H1 (cell line): ENCODE measurements around the gene PPRC1. TPM values are rescaled to one million over a fixed set of nuclear protein-coding genes. Genes with fewer than 3 reads are reported as not detected.

ENCODE experiments used
- CTCF ChIA-PET: fragments of 300-600 bp; sonication (Branson Sonifier 250); formaldehyde crosslinking; loops from one replicate; lab custom pipeline; 2021; ENCODE audit not compliant: partially characterized antibody; lab: Charles Lee
- POLR2A ChIA-PET: fragments of 300-600 bp; sonication (Branson Sonifier 250); formaldehyde crosslinking; loops from one replicate; lab custom pipeline; 2021; ENCODE audit warnings: inconsistent platforms; ENCODE audit not compliant: partially characterized antibody; lab: Charles Lee
- DNase-seq, 2 experiments: peaks; one replicate each; pipeline versions ENCODE4 v3.0.0 to v3.0.0-alpha.2; 2010 to 2022; ENCODE audit warnings: low spot score in 2 of 2, low read depth in 1 of 2, mixed read lengths in 1 of 2
- FAIRE-seq: peaks from 2 replicates; lab custom pipeline; 2011; peaks lifted over from hg19 to GRCh38; lab: Jason Lieb, UNC
- H2AFZ ChIP-seq: 2 replicates; pipeline ENCODE4 v1.8.1; 2012; ENCODE audit warnings: low read length, inconsistent platforms
- H2AK5ac ChIP-seq: 2 replicates; pipeline ENCODE4 v1.6.1; 2013; ENCODE audit warnings: low read depth, low read length
- H2BK120ac ChIP-seq: replicated peaks from 2 replicates; pipeline ENCODE3; 2013; ENCODE audit warnings: low read depth, low read length, inconsistent platforms
- H2BK12ac ChIP-seq: 2 replicates; pipeline ENCODE4 v1.6.1; 2013; ENCODE audit warnings: low read depth, low read length
- H2BK15ac ChIP-seq: 2 replicates; pipeline ENCODE4 v1.6.1; 2013; ENCODE audit warnings: low read length
- H2BK20ac ChIP-seq: 2 replicates; pipeline ENCODE4 v1.6.1; 2013; ENCODE audit warnings: low read length
- H2BK5ac ChIP-seq: 2 replicates; pipeline ENCODE4 v1.6.1; 2013; ENCODE audit warnings: low read depth, low read length
- H3K14ac ChIP-seq: 2 replicates; pipeline ENCODE4 v1.6.1; 2013; ENCODE audit warnings: inconsistent platforms; ENCODE audit not compliant: insufficient read length
- H3K18ac ChIP-seq: 2 replicates; pipeline ENCODE4 v1.6.1; 2013; ENCODE audit warnings: low read length; ENCODE audit errors: extremely low read depth
- H3K23ac ChIP-seq: 2 replicates; pipeline ENCODE4 v1.6.1; 2013; ENCODE audit warnings: inconsistent platforms; ENCODE audit not compliant: insufficient read length
- H3K23me2 ChIP-seq: 2 replicates; pipeline ENCODE4 v1.6.1; 2013; ENCODE audit warnings: low read depth, low read length
- H3K27ac ChIP-seq: 2 replicates; pipeline ENCODE4 v1.6.1; 2011; ENCODE audit warnings: low read depth, low read length, inconsistent platforms
- H3K27me3 ChIP-seq, 4 experiments: replicated peaks in 1 of 4; 1 replicate in 1 of 4; 2 replicates in 3 of 4; pipeline versions ENCODE4 v1.6.1 to v1.8.1; 2011 to 2013; ENCODE audit warnings: low read length in 3 of 4, mild to moderate bottlenecking in 3 of 4, inconsistent platforms in 2 of 4, mixed read lengths in 2 of 4, moderate library complexity in 1 of 4; ENCODE audit not compliant: control insufficient read depth in 3 of 4, insufficient read depth in 3 of 4; ENCODE audit errors: extremely low read depth in 1 of 4
- H3K36me3 ChIP-seq, 4 experiments: 2 replicates each; pipeline versions ENCODE4 v1.6.1 to v1.8.1; 2011 to 2013; ENCODE audit warnings: mild to moderate bottlenecking in 4 of 4, low read length in 3 of 4, moderate library complexity in 2 of 4, control low read depth in 1 of 4, inconsistent platforms in 1 of 4; ENCODE audit not compliant: insufficient read depth in 4 of 4, control insufficient read depth in 2 of 4
- H3K4ac ChIP-seq: replicated peaks from 2 replicates; pipeline ENCODE3; 2013; ENCODE audit warnings: low read length, low read depth, mixed read lengths, inconsistent platforms; ENCODE audit not compliant: insufficient read length
- H3K4me1 ChIP-seq, 4 experiments: replicated peaks in 1 of 4; 1 replicate in 1 of 4; 2 replicates in 3 of 4; pipeline versions ENCODE4 v1.6.1 to v1.8.1; 2011 to 2013; ENCODE audit warnings: low read length in 3 of 4, inconsistent platforms in 2 of 4, mixed read lengths in 1 of 4; ENCODE audit not compliant: insufficient read depth in 4 of 4, control insufficient read depth in 3 of 4
- H3K4me2 ChIP-seq, 2 experiments: 2 replicates each; pipeline versions ENCODE4 v1.6.1 to v1.8.1; 2011 to 2013; ENCODE audit warnings: low read depth in 2 of 2, low read length in 2 of 2, control low read depth in 1 of 2, inconsistent platforms in 1 of 2, mild to moderate bottlenecking in 1 of 2; ENCODE audit not compliant: insufficient read depth in 1 of 2
- H3K4me3 ChIP-seq, 4 experiments: fragments of 200-600, 300-600 bp in 1 of 4; sonication (generic), shearing (Covaris generic), sonication (Bioruptor Twin) in 1 of 4; 2 replicates each; pipeline versions ENCODE4 v1.5.1 to v1.8.1; 2011 to 2016; ENCODE audit warnings: low read length in 4 of 4, low read depth in 3 of 4, control low read depth in 2 of 4, inconsistent platforms in 2 of 4, mild to moderate bottlenecking in 2 of 4, mixed read lengths in 1 of 4, moderate library complexity in 1 of 4; ENCODE audit not compliant: insufficient read depth in 2 of 4; ENCODE audit errors: extremely low read depth in 1 of 4
- H3K56ac ChIP-seq: replicated peaks from 2 replicates; pipeline ENCODE3; 2013; ENCODE audit warnings: low read depth, mild to moderate bottlenecking, mixed read lengths, low read length, inconsistent platforms; ENCODE audit not compliant: insufficient read length
- H3K79me1 ChIP-seq: 2 replicates; pipeline ENCODE4 v1.6.1; 2013; ENCODE audit warnings: low read depth, low read length, control low read depth
- H3K79me2 ChIP-seq, 2 experiments: 2 replicates each; pipeline versions ENCODE4 v1.6.1 to v1.8.1; 2012 to 2013; ENCODE audit warnings: low read length in 2 of 2, mild to moderate bottlenecking in 2 of 2, inconsistent platforms in 1 of 2; ENCODE audit not compliant: insufficient read depth in 2 of 2, control insufficient read depth in 1 of 2
- H3K9ac ChIP-seq, 4 experiments: replicated peaks in 1 of 4; 1 replicate in 1 of 4; 2 replicates in 3 of 4; pipeline versions ENCODE4 v1.6.1 to v1.8.1; 2011 to 2013; ENCODE audit warnings: low read depth in 3 of 4, low read length in 3 of 4, control low read depth in 2 of 4, mild to moderate bottlenecking in 2 of 4, moderate library complexity in 2 of 4, inconsistent platforms in 1 of 4; ENCODE audit errors: extremely low read depth in 1 of 4
- H3K9me3 ChIP-seq, 2 experiments: 2 replicates each; pipeline versions ENCODE4 v1.6.1 to v1.8.1; 2012 to 2013; ENCODE audit warnings: mild to moderate bottlenecking in 2 of 2, moderate library complexity in 2 of 2, control low read depth in 1 of 2, inconsistent platforms in 1 of 2, low read depth in 1 of 2, low read length in 1 of 2, mixed read lengths in 1 of 2; ENCODE audit not compliant: insufficient read depth in 2 of 2
- H4K20me1 ChIP-seq, 2 experiments: replicated peaks in 1 of 2; 2 replicates each; pipeline versions ENCODE3 to v1.8.1; 2011 to 2013; ENCODE audit warnings: inconsistent platforms in 2 of 2, low read length in 2 of 2, mild to moderate bottlenecking in 1 of 2; ENCODE audit not compliant: insufficient read depth in 2 of 2, control insufficient read depth in 1 of 2
- H4K5ac ChIP-seq: 2 replicates; pipeline ENCODE4 v1.6.1; 2013; ENCODE audit warnings: low read length, low read depth, mixed read lengths, inconsistent platforms; ENCODE audit not compliant: insufficient read length
- H4K8ac ChIP-seq: 2 replicates; pipeline ENCODE4 v1.8.0; 2013; ENCODE audit warnings: mild to moderate bottlenecking, moderate library complexity, low read length, inconsistent platforms; ENCODE audit not compliant: insufficient read depth; ENCODE audit errors: extremely low read depth
- H4K91ac ChIP-seq: replicated peaks from 2 replicates; pipeline ENCODE3; 2013; ENCODE audit warnings: low read length, mixed read lengths, inconsistent platforms; ENCODE audit not compliant: insufficient read length
- WGBS, 2 experiments: shearing (Covaris generic) in 1 of 2; methylation state at CpG; one replicate each; pipeline versions ENCODE4 v1.1.6 to v1.1.7; 2013 to 2015; ENCODE audit warnings: low lambda C conversion rate in 2 of 2, mixed read lengths in 2 of 2, inconsistent platforms in 1 of 2, low coverage in 1 of 2, missing lambda C conversion rate in 1 of 2; ENCODE audit not compliant: insufficient replicate concordance in 2 of 2, insufficient coverage in 1 of 2, insufficient read length in 1 of 2; ENCODE audit errors: extremely low coverage in 1 of 2, missing lambda C conversion rate in 1 of 2; 5-methylcytosine and 5-hydroxymethylcytosine counted together
- polyA plus RNA-seq, 7 experiments: library from polyadenylated mRNA; depleted of rRNA in 3 of 7; stranded (reverse) in 5 of 7; unstranded in 2 of 7; fragments of >200 nt in 5 of 7; fragments of 200-250 nt in 2 of 7; gene quantifications; 1 replicate in 5 of 7; 2 replicates in 1 of 7; 4 replicates in 1 of 7; pipeline versions ENCODE4 v1.2.1 to v1.2.3, GENCODE V29; 2011 to 2013; ENCODE audit warnings: missing spikeins in 2 of 7, mixed read lengths in 2 of 7
- total RNA-seq: library from RNA; stranded (reverse); fragmentation: NEBNext Ultra II Directional; extraction: Animal tissue kit (Norgen Biotek cat#: 25700); gene quantifications from 2 replicates; pipeline ENCODE4 v1.2.1, GENCODE V29; 2021

Gene PPRC1
- total and polyA plus RNA-seq, 2 of the 8 experiments (the other 6 are each of a cell fraction or from before 2014, with no cell fraction given) = 46.5 to 88.4 TPM

DNA sequence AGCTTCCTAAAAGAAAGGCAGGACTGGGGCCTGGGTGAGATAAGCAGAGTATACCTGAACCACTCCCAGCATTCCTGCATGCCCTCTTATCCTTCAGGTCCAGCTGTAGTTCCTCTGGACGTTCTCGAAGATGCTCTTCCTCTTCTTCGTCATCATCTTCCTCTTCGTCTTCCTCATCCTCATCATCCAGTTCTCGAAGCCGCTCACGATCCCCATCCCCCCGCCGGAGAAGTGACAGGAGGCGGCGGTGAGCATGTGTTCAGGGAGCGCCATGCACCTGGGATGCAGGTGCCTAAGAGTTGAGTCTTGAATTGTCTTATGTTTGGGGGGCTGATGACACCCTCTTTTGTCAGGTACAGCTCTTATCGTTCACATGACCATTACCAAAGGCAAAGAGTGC lies 15.4 kb downstream of the PPRC1 start:
- POLR2A ChIA-PET = interaction anchor here (0.8 to 20.0 kb wide), 6 partner anchors 4 to 33 kb away, joined by 3 to 408 read pairs (median 110); partner anchors contain the start of gene NOLC1
- Histone ChIP-seq H3K9me3 (no peaks in the 10 kb centered on the region), H3K79me2 (peaks cover 9 to 14% of the 10 kb centered on the region in 2 experiments), H3K4me2 (no peak overlapping the region), H3K9ac (no peak overlapping the region), H3K23me2 (peaks cover 7% of the 10 kb centered on the region), H3K27ac (no peak overlapping the region), H3K14ac (no peak overlapping the region), H2BK15ac (no peak overlapping the region), H4K8ac (no peak overlapping the region; the same call in 1 of the 2 replicates), H2BK5ac (no peak overlapping the region), H3K23ac (no peak overlapping the region), H2AFZ (no peak overlapping the region), H2AK5ac (no peak overlapping the region), H4K91ac (no peak overlapping the region), H3K79me1 (peaks cover 4% of the 10 kb centered on the region), H2BK20ac (no peak overlapping the region), H3K4me1 (peaks cover 0 to 7% (median 4%) of the 10 kb centered on the region in 4 experiments; a peak in 5 of 7 replicates), H4K5ac (no peak overlapping the region), H3K27me3 (no peaks in the 10 kb centered on the region), H3K36me3 (peaks cover 49 to 65% (median 59%) of the 10 kb centered on the region in 4 experiments), H3K18ac (no peak overlapping the region), H3K4ac (no peak overlapping the region), H4K20me1 (peaks cover 1 to 17% of the 10 kb centered on the region in 2 experiments), H3K4me3 (no peak overlapping the region), H3K56ac (no peak overlapping the region), H2BK12ac (no peak overlapping the region), H2BK120ac (no peak overlapping the region)
- no peak for DNase-seq
- no peak for FAIRE-seq
- WGBS, 2 experiments = 92% methylated on average over 13 of the region's 13 CpGs; no CpG with 5 or more reads in 1 of the 2 experiments
- CTCF ChIA-PET = interaction anchor here (1.0 to 3.5 kb wide), 6 partner anchors 10 to 255 kb away, joined by 3 to 20 read pairs (median 4); no protein-coding TSS in a partner anchor
